NCI-H1436 (cell line): ENCODE measurements around the gene SYT12.
A peak's percentile ranks its signal among the peaks of the same experiment; 100 is the strongest.
"Not testable (repeated sequence)": the region's sequence is repeated elsewhere in the genome, so short reads cannot be mapped to it uniquely, and the experiment has no call there.

Experiments used
- DNase-seq: peaks from one replicate; lab custom pipeline; 2025; lab: John Stamatoyannopoulos, UW

Gene SYT12

GRCh38 chr11:67022961-67023956 lies at the start of gene SYT12:
SYT12 (plus strand) TSS chr11:67023134; CDS start chr11:67030145, 7,011 bp downstream.
- no peak for DNase-seq

GRCh38 chr11:66973956-66974580 lies 48.9 kb upstream of the SYT12 start:
- no peak for DNase-seq

GRCh38 chr11:66974724-66975404 lies 48.1 kb upstream of the SYT12 start, which contains the start of gene C11orf86:
C11orf86 (plus strand) TSS chr11:66975304; CDS start chr11:66975363, 59 bp downstream.
- no peak for DNase-seq

- DNase-seq = no peak
Measured at GRCh38 chr11:66975405-66976027, 47.4 kb upstream of the SYT12 start.

GRCh38 chr11:66976028-66976467 lies 46.9 kb upstream of the SYT12 start:
- peak; percentile 23 for DNase-seq

GRCh38 chr11:66976925-66977324 lies 46.0 kb upstream of the SYT12 start:
- no peak for DNase-seq

- DNase-seq = no peak
Measured at GRCh38 chr11:66978229-66978628, 44.7 kb upstream of the SYT12 start.

GRCh38 chr11:66978717-66979116 lies 44.2 kb upstream of the SYT12 start:
- no peak for DNase-seq

- no peak for DNase-seq
Measured at GRCh38 chr11:66979336-66979980, 43.5 kb upstream of the SYT12 start.

GRCh38 chr11:66981976-66982578 lies 40.9 kb upstream of the SYT12 start:
- DNase-seq = peak; percentile 82

- DNase-seq = no peak
Measured at GRCh38 chr11:66983275-66983924, 39.5 kb upstream of the SYT12 start.

- DNase-seq = no peak
Measured at GRCh38 chr11:66985508-66986177, 37.3 kb upstream of the SYT12 start.

- DNase-seq = no peak
Measured at GRCh38 chr11:66986178-66986545, 36.8 kb upstream of the SYT12 start.

GRCh38 chr11:66987158-66987620 lies 35.7 kb upstream of the SYT12 start:
- DNase-seq = no peak

- DNase-seq = no peak
Measured at GRCh38 chr11:66987924-66988637, 34.9 kb upstream of the SYT12 start.

- DNase-seq = not testable (repeated sequence)
Measured at GRCh38 chr11:66988741-66989140, 34.2 kb upstream of the SYT12 start.

GRCh38 chr11:66989360-66989759 lies 33.6 kb upstream of the SYT12 start:
- not testable (repeated sequence) for DNase-seq

GRCh38 chr11:66992041-66992440 lies 30.9 kb upstream of the SYT12 start:
- DNase-seq = no peak
